ENCODE results near the gene KIAA1549.

The KIAA1549 gene

GRCh38 chr7:138903186-138903820, 77.9 kb downstream of the KIAA1549 start:
- peak; percentile 32 to 95 (median 70) for DNase-seq

- DNase-seq = peak in 1 of 5 experiments; percentile 12
Measured at GRCh38 chr7:138902161-138902560, 79.0 kb downstream of the KIAA1549 start.

GRCh38 chr7:138900035-138900828, 81.0 kb downstream of the KIAA1549 start:
- DNase-seq = no peak

- no peak for DNase-seq
Measured at GRCh38 chr7:138898802-138899201, 82.4 kb downstream of the KIAA1549 start.

GRCh38 chr7:138898255-138898654, 82.9 kb downstream of the KIAA1549 start:
- peak in 1 of 5 experiments; percentile 55 for DNase-seq

- DNase-seq = no peak
Measured at GRCh38 chr7:138895679-138896078, 85.5 kb downstream of the KIAA1549 start.

- DNase-seq = no peak
Measured at GRCh38 chr7:138893258-138893657, 87.9 kb downstream of the KIAA1549 start.

- DNase-seq = no peak
Measured at GRCh38 chr7:138892812-138893211, 88.4 kb downstream of the KIAA1549 start.

GRCh38 chr7:138892006-138892630, 89.1 kb downstream of the KIAA1549 start:
- no peak for DNase-seq

GRCh38 chr7:138891446-138891810, 89.8 kb downstream of the KIAA1549 start:
- DNase-seq = no peak

- no peak for DNase-seq
Measured at GRCh38 chr7:138890499-138891445, 90.4 kb downstream of the KIAA1549 start.

GRCh38 chr7:138889582-138890498, 91.3 kb downstream of the KIAA1549 start:
- no peak for DNase-seq

- no peak for DNase-seq
Measured at GRCh38 chr7:138887872-138888656, 93.1 kb downstream of the KIAA1549 start.

- no peak for DNase-seq
Measured at GRCh38 chr7:138887085-138887710, 94.0 kb downstream of the KIAA1549 start.

- peak in 2 of 5 experiments; percentile 56 to 85 for DNase-seq
Measured at GRCh38 chr7:138886501-138886917, 94.7 kb downstream of the KIAA1549 start.

GRCh38 chr7:138885383-138886147, 95.6 kb downstream of the KIAA1549 start:
- peak in 1 of 5 experiments; percentile 38 for DNase-seq

- peak in 1 of 5 experiments; percentile 62 for DNase-seq
Measured at GRCh38 chr7:138882249-138882648, 98.9 kb downstream of the KIAA1549 start.

GRCh38 chr7:138881579-138882188, 99.5 kb downstream of the KIAA1549 start:
- DNase-seq = no peak
